HG03575 (cell line): ENCODE data around the gene LRRC8C.
"Not testable (repeated sequence)": the region's sequence is repeated elsewhere in the genome, so short reads cannot be mapped to it uniquely, and the experiment has no call there.

Source experiments
- ATAC-seq: cut with Tn5 transposase; IDR thresholded peaks from one replicate; pipeline ENCODE4 v1.9.1; 2021; ENCODE audit not compliant: unreplicated experiment, insufficient number of reproducible peaks, low FRiP score; ENCODE audit errors: extremely low read depth

Gene LRRC8C

DNA sequence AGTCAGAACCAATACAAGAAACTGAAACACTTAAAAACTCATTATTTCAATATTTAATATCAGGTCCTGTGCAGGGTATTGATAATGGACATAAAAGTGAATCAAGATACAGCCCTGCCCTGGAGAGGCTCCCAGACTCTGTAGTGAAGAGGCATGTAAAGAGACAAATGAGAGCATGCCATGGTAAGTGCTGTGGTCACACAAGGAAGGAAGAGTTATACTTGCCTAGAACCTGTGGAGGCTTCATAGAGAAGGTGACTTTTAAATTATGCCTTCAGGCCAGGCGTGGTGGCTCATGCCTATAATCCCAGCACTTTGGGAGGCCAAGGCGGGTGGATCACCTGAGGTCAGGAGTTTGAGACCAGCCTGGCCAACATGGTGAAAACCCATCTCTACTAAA is 3.3 kb upstream of the LRRC8C start:
- ATAC-seq, result not testable (repeated sequence)

DNA sequence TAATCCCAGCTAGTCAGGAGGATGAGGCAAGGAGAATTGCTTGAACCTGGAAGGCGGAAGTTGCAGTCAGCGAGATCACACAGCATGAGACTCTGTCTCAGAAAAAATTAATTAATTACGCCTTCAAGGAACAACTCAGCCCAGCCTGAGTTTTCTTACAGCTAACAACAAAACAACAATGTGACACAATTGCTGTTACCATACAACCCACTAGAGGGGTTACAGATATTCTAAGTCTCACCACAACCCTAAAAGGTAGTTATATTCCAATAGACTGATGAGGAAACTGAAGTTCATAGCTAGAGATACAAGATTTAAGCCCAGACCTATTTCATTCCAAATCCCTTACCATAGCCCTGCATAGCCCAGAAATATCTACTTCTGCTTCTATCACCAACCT is 2.9 kb upstream of the LRRC8C start:
- ATAC-seq, result no peak

DNA sequence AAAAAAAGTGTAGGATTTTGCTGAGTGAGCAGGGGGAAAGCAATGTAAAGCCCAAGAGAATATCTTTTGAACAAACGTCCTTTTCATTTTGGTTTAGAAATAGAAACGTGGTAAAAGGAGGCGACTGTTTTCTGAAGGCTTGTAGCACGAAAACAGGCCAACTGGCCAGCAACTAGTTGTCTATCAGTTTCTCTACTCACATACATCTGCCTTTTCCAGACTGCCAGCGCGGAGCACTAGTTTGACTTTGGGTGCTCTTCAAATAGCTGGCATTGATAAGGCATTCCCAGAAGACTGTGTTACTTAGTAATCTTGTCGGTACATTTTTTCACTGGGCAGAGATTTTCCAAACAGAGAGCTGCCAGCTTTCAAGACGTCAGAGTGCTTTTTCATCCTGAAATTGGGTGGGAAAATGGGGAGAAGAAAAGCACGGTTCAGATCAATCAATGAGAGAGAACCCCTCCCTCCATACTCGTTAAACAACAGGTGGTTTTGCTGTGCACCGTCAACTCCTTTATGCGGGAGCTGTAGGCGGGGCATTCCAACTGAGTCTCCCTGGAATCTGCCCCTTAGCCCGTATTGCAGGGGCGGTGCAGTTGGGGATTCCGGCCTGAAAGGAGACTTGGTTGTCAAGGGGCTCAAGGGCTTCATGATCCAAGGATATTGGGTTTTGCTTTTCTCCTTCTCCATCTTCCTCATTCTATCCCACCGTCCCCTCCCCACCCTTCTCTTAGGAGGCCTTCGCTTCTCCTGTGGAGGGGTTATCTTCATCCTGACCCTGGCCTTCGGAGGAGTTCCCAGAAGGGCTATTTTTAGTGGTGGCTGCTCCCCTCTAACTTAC is 884 bp upstream of the LRRC8C start:
- no peak for ATAC-seq

DNA sequence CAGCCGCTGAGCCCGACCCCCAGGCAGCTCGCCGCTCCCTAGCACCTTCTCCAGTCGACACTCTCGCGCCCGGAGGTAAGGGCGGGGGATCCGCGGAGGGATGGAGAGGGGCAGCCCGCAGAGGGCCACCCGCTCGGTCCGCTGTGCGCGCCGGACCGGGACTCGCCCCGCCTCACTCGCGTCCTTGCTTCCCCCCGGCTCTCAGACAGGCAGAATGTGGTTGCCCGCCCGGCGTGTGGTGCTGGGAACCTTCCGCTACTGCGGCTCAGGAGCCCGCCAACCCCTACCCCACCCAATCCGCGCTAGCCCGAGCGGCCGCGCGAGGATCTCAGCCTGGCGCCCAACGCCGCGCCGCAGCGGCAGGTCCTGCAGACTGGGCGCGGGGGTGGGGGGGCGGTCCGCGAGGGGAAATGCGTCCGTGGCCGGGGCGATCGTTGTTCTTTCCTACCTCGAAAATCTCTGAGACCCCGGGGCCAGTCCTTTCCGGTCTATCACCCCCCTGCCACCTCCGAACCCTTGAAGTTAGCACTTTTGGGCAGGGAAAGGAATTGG is 404 bp downstream of the LRRC8C start:
- peak; percentile 25 for ATAC-seq

DNA sequence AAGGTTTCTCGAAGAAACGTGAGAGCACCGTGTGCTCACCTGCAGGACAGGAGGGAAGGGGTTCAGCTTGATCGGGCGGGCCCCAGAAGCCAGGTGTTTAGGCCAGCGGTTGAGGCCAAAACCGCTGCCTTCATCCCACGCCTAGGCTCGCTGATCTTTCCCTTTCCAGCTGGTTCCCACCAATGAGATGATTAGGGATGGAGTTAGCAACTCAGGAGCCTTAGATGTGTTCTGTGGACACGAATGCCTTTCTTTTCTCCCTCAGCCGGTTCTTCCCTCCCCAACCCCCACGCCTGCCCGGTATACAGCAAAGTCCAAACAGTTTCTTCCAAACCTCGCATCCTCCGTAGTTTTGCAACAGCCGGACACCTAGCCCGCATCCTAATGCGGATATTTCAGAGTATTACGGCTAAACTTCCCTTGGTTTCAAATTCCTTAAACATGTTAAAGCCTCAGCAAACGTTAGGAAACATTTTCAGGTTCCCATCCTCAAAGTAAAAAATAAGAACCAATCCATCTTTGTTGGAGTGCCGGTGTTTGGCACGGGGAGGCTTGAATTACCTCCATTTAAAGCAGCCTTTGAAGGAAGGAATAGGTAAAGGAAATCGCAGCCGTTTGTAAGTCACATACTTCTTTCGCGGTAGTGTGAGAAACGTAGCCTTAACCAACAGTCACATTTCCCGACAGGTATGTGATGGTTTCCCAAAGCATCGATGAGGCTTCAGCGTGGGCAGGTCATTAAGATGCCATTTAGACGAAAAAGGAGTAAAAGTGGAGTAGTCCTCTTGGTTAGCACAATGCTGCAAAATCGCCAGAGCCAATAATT is 1.1 kb downstream of the LRRC8C start:
- ATAC-seq, result no peak

DNA sequence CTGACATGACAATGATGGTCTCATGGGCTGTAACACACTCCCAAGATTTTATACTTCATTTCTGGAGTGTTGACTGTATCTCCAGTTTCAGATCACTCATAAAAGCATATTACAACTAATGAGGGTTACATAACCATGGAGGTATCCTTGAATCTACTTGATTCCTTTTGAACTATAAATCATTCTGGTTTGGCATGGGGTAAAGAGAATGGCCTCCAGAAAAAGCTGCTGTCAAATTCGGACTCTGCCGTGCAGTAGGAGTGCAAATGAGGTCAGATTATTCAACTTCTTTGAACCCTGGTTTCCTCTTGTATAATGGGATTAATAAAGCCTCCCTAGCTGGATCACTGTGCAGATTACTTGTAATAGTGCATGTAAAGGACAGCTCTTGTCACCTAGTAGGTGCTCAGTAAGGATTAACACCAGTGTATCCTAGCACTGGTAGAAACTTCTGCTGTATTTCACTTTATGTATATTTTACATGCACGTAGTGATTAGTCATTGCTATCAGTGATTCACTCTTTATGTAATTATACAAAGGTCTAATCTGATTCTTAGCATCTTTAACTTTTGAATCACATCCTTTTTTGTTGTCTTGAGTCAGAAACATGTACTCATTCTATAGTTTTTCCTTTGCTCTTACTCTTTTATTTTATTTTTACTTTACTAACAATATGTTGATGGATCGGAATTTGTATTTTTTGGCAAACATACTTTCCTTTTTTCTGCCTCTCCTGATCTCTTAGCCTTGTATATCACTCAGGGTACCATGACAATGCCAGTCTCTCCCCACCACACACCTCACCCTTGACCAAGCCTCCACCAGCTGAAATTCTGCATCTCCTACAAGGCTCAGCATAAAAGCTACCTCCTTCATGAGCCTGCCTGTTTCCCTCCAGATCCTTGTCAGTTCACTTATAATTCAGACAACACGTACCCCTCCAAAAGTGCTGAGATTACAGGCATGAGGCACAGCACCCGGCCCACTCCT is 3.2 kb downstream of the LRRC8C start:
- ATAC-seq, result no peak

DNA sequence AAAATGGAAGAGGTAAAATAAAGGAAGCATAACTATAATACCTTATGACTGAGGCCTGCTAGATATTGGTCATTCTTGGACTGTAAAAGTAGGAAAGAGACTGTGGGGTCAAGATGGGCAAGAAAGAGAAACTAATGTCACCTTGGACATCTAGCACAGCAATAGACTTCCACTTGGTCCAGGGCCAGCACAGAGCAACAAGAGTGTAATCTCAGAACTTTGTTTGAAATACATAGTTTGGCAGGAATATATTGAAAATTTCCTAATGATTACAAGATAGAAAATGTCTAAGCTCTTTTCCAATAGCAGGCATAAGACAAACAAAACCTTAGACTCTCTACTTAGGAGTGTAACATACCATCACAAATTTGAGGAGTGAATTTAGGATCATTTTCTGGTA is 4.6 kb downstream of the LRRC8C start:
- ATAC-seq, result no peak

DNA sequence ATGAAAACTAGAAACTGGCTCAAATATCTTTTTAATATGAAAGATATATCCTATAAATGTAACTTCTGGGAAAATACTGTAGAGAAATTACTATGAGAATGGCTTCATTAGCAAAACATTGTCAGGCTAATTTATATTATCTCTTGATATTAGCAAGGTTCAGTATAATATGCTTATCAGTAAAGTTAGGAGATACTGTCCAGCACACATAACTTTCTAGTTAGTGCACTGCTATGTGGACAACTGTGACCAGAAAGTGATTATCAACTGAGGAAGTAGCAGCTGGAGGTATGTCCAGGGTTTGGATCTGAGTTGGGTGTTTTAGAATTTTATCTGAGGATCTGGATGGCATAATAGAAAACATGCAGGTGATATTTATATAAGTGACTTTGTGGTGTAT is 7.5 kb downstream of the LRRC8C start:
- ATAC-seq, result no peak

DNA sequence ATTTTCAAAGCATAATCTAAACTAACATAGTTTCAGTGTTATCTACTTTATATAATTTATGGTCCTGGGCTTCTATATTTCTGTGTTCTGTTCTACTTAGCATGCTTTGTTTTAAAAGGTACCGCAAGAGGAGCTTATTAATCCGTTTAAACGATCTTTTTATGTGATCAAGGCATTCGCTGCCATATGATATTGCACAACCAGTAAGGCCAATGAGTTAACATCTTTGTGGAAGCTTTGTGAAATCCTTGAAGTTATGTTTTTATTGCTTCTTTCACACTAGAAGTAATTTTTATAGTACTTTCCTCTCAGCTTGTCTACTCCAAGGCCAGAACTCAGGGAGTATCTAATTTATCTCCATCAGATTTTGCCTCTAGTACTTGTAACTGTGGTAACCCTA is 8.9 kb downstream of the LRRC8C start:
- no peak for ATAC-seq

DNA sequence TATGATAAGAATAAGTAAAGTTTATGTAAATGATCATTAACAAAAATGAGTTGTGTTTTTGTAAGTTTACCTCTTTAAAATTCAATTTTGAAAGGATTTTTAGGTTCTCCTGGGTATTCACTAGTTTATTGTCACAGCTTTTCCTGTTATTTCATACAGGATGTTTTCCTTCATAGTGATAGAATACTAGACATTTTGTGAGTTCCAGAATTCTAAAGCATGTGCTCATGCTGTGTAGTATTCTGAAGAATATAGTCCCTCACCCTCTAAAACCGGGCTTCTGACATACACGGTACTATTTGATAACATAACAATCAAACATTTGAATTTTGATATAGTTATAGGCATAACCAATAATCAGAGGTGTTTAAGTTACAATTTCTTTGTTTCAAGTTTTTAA is 10.7 kb downstream of the LRRC8C start:
- no peak for ATAC-seq

DNA sequence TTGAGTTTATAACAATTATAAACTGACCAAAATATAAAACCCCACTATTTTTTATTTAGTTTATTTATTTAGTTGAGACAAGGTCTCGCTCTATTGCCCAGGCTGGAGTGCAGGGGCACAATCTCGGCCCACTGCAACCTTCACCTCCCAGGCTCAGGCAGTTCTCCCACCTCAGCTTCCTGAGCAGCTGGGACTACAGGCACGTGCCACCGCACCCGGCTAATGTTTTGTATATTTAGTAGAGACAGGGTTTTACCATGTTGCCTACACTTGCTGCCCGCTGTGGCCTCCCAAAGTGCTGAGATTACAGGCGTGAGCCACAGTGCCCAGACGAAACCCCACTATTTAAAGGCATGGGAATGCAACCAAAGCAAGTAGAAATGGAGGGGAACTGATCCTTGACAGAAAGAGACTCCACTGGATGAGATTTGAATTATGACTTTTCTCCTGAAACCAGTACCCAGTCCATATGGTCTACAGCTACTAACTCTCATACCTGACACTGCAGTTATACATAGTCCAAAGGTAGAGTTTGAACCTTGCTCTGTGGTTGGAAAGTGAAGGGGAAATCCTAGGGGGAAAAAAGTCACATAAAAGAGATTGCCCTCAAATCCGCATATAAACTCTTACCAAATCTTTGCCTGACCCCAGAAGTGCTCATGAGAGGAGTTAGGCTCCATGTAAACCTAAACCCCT is 11.3 kb downstream of the LRRC8C start:
- ATAC-seq, result no peak

DNA sequence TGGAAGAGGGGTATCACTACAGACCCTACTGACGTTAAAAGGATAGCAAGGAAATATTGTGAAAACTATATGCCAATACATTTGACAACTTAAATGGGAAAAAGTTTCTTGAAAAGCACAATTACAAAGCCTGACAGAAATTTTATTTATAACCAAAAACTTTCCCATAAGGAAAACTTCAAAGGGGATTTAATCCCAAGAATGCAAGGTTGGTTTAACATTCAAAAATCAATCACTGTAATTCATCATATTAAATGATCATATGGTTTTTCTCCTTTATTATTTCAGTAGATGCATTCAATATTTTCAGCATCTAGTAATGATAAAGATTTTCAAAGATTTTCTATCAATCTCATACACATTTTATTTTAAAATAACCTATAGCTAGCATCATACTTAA is 13.3 kb downstream of the LRRC8C start:
- ATAC-seq, result no peak

DNA sequence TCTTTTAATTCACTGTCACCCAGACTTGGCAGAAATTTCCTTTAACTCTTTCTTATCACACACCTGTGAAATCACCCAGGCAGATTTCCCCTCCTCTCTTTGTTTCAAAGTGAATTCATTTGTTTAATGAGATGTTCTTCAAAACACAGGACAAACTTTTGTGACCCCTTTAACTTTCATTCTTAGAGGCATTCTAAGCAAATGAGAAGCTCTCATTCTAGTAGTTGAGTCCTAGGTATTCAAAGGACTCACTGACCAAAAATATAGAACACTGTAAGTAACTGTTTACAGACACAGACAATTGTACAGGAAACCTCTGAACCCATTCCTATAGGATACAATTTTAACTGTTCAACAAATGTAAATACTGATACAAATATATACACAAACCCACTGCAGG is 16.9 kb downstream of the LRRC8C start:
- ATAC-seq, result no peak

DNA sequence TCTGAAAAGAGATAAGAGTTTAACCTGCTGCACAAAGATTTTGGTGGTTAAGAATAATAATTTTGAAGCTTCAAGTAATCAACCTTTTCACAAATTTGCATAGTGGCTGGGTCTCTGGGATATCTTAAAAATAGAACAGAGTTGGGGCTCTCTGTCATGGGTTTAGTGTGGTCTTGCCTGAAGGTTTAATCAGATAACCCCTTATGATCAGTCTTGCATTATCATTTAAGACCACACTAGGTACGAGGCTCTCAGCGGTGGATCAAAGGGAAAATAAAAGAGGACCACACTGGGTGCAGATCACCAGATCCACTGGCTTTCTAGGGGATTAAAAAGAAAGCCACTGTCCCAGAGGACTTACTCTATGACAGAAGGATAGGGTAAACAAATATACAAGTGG is 19.5 kb downstream of the LRRC8C start:
- ATAC-seq, result no peak

DNA sequence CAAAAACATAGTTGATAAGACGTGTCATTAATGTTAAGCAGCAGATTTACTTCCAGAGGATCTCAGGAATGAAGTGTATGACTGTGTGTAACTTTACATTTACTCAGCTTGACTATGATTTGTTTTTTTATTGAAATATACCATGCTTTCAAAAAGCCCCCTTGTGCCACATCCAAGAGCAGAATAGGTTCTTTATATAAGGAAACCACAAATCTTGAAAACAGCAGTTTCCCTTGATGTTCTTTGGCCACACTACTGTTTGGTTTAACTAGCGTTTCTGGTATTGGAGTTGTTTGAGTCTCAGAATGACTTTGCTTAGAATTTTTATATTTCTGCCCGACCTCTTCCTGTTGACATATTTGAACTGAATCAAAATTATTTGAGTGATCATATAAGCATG is 25.0 kb downstream of the LRRC8C start:
- ATAC-seq, result no peak

DNA sequence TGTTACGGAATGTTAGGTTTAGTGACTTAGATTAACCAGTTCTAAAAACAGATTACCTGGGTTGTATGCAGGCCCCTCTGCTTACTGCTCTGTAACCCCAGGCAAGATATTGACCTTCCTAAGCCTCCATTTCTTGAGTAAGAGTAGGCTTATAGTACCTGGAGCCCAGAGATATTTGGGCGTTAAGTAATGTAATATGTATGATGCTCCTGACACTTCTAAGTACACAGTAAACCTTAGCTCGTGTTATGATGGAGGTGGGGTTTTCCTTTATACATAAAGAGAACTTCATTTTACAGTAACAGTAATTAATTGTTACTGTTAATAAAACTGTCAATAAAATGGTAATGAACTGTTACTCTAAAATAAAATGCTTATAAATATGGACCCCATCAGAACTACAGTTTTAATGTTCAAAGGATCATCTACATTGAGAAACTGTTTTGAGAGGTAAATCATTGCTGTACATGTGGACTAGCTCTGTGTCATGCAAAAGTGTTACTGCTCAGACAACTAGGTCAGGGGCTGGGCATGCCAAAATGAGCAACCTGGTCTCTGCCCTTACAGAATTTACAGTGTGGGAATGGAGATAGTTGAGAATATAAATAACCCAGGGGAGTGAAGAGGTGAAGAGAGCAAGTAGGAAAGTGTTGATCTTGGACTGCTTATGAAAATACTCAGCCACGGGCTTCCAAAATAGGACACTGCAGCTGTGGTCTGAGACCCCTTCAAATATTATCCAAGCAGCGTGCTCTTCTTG is 26.6 kb downstream of the LRRC8C start:
- no peak for ATAC-seq

DNA sequence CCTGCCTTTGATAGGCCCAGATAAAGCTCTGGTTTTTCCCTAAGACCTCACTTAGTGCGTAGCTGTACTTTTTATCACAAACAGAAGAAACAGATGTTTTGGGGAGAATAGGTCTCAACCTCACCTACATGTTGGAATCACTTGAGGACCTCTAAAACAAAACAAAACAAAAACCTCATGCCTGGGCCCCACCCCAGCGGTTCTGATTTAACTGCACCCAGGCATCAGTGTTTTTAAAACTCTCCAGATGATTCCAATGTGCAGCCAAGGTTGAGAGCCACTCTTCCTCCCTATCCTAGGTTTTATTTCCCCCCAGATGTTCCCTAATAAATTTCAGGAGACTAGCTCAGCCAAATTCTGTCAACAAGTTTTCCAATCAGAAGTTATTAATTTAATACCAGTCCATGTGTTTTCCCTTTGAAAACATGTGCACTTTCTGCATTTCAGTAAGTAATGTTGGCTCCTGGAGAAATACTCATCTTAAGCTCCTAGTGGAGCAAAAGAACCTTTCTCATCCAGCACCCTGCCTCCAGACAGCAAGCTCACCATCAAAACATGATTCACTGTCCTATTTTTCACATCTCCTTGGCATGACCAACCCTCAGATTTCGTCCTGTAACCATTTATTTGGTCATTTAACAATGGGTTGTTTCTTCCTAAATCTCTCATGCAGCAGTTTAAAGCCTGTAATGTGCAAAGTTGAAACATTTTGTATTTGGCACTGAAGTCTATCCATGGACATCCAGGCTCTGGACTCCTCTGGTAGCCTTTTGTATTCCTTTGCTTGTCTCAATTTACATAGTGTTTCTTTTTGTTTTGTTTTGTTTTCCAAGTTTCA is 27.5 kb downstream of the LRRC8C start:
- no peak for ATAC-seq
